Esophagus squamous epithelium (tissue), 5 donors: ENCODE results near the gene CEACAM8. TPM values are rescaled to one million over a fixed set of nuclear protein-coding genes. Genes with fewer than 3 reads are reported as not detected.

ENCODE experiments used
- DNase-seq: peaks from one replicate; lab custom pipeline; 2025; lab: John Stamatoyannopoulos, UW
- H3K27ac ChIP-seq, 4 donors: fragments of 200-600 bp; sonication (generic); one replicate each; pipeline ENCODE4 v1.5.1; 2016 to 2019; ENCODE audit warnings: mild to moderate bottlenecking in 1 of 4
- H3K27me3 ChIP-seq, 4 donors: fragments of 200-600 bp; sonication (generic); 1 replicate in 3 of 4; 2 replicates in 1 of 4; pipeline versions ENCODE4 v1.5.1 to v1.6.0; 2017 to 2021; ENCODE audit warnings: antibody characterized with exemption in 1 of 4
- H3K36me3 ChIP-seq, 3 donors: fragments of 200-600 bp; sonication (generic); one replicate each; pipeline ENCODE4 v1.5.1; 2016 to 2019
- H3K4me1 ChIP-seq, 3 donors: fragments of 200-600 bp; sonication (generic); one replicate each; pipeline ENCODE4 v1.5.1; 2017 to 2019
- H3K4me3 ChIP-seq, 4 donors: fragments of 200-600 bp; sonication (generic); 1 replicate in 3 of 4; 2 replicates in 1 of 4; pipeline ENCODE4 v1.5.1; 2016 to 2019; ENCODE audit warnings: mild to moderate bottlenecking in 2 of 4, moderate library complexity in 1 of 4
- H3K9me3 ChIP-seq, 3 donors: fragments of 200-600 bp; sonication (generic); one replicate each; pipeline ENCODE4 v1.5.1; 2016 to 2019
- POLR2A ChIP-seq, 4 donors: fragments of 450-650 bp; IDR thresholded peaks; one replicate each; pipeline ENCODE4 v1.6.1; 2017; ENCODE audit warnings: antibody characterized with exemption in 4 of 4, mild to moderate bottlenecking in 4 of 4, moderate library complexity in 3 of 4
- WGBS, 2 donors: methylation state at CpG; one replicate each; pipeline ENCODE4 v1.1.5; 2018; 5-methylcytosine and 5-hydroxymethylcytosine counted together
- intact Hi-C: fragments of 100-400 bp; cut with DNase I; formaldehyde crosslinking; loops from one replicate; pipeline ENCODE4 v1.15.0; 2022
- total RNA-seq, 4 donors: library from RNA; depleted of rRNA; stranded (reverse); fragments of >200 nt; gene quantifications; one replicate each; pipeline ENCODE4 v1.1.0, GENCODE V29; 2016
- TF ChIP-seq, protein P1 (sequence below), 6 experiments: fragments of 450-650 bp in 4 of 6; fragments of 200-600 bp in 2 of 6; sonication (generic) in 2 of 6; IDR thresholded peaks; one replicate each; pipeline ENCODE4 v1.5.1; 2016 to 2019; ENCODE audit warnings: antibody characterized with exemption in 6 of 6, mild to moderate bottlenecking in 4 of 6, moderate library complexity in 4 of 6
- donor health status: DM: yes; HTN: yes; CAD: no.

CEACAM8 gene
- total RNA-seq, 4 donors from 2014 or later = not detected

DNA sequence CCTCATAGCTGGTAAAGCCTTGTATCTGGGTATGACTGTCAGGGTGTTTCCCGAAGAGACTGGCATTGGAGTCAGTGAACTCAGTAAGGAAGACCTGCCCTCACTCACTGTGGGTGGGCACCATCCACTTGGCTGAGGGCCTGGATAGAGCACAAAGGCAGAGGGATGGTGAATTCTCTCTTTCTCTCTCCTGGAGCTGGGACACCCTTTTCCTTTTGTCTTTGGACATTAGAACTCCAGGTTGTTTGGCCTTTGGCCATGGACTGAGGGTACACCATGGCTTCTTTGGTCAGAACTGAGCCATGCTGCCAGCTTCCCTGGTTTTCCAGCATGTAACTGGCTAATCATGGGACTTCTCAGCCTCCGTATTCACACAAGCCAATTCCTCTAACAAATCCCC, 61.8 kb downstream of the CEACAM8 start:
- no peaks in the 10 kb centered on the region for H3K27me3 ChIP-seq
- H3K36me3 ChIP-seq = no peaks in the 10 kb centered on the region
- 74 to 75% methylated on average over 2 of the region's 2 CpGs for WGBS, 2 donors
- intact Hi-C loops = no loop called here
- no peak for TF ChIP-seq POLR2A (IDR thresholded peaks at IDR 0.05)
- TF ChIP-seq, protein P1, sequence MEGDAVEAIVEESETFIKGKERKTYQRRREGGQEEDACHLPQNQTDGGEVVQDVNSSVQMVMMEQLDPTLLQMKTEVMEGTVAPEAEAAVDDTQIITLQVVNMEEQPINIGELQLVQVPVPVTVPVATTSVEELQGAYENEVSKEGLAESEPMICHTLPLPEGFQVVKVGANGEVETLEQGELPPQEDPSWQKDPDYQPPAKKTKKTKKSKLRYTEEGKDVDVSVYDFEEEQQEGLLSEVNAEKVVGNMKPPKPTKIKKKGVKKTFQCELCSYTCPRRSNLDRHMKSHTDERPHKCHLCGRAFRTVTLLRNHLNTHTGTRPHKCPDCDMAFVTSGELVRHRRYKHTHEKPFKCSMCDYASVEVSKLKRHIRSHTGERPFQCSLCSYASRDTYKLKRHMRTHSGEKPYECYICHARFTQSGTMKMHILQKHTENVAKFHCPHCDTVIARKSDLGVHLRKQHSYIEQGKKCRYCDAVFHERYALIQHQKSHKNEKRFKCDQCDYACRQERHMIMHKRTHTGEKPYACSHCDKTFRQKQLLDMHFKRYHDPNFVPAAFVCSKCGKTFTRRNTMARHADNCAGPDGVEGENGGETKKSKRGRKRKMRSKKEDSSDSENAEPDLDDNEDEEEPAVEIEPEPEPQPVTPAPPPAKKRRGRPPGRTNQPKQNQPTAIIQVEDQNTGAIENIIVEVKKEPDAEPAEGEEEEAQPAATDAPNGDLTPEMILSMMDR (IDR thresholded peaks at IDR 0.05) = no peak
- no peak for DNase-seq
- no peaks in the 10 kb centered on the region for H3K9me3 ChIP-seq
- peaks cover 8 to 16% (median 11%) of the 10 kb centered on the region in 3 donors for H3K4me1 ChIP-seq
- no peak overlapping the region for H3K4me3 ChIP-seq
- no peak overlapping the region for H3K27ac ChIP-seq

DNA sequence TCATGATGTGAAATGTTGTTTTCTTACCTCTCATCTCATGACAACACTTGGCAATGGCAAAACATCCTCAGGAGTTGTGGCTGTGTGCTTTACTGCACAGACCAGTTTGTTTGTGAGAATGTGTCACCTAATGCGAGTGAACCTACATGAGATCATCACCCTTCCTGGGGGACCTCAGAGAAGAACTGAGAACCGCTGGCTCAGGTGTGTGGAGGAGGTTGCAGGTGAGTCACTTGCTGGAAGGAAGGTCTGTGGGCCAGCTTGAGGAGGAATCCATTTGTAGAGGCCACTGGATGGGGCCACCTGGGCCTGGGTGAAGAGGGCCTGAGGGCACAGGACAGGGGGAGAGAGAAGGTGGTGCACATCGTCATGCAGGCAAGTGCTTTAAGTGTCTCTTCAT, 63.4 kb downstream of the CEACAM8 start:
- no peak for DNase-seq
- TF ChIP-seq, protein P1 (IDR thresholded peaks at IDR 0.05) = no peak
- no peak for TF ChIP-seq POLR2A (IDR thresholded peaks at IDR 0.05)
- no peaks in the 10 kb centered on the region for H3K36me3 ChIP-seq
- no peak overlapping the region for H3K4me3 ChIP-seq
- H3K27ac ChIP-seq = no peak overlapping the region
- H3K27me3 ChIP-seq = no peaks in the 10 kb centered on the region
- H3K9me3 ChIP-seq = no peaks in the 10 kb centered on the region
- peaks cover 11 to 31% (median 11%) of the 10 kb centered on the region in 3 donors for H3K4me1 ChIP-seq
- 64 to 87% methylated on average over 3 of the region's 3 CpGs for WGBS, 2 donors
- intact Hi-C loops = no loop called here

Other genes with a start within 250 kb of the CEACAM8 start
- 1,000 to 10,000 TPM in 2 of 4 donors, 100 to 1,000 TPM in 2; 530 to 1,759 (median 921) TPM for gene CNFN, start 204.6 kb downstream of the CEACAM8 start, total RNA-seq
- gene LIPE, start 167.5 kb downstream of the CEACAM8 start, total RNA-seq = 10 to 100 TPM in 1 of 4 donors, 1 to 10 TPM in 3; 5.2 to 10.8 (median 7.9) TPM
- gene CXCL17, start 152.0 kb downstream of the CEACAM8 start, total RNA-seq = 10 to 100 TPM; 19.3 to 97.7 (median 33.8) TPM
- gene CEACAM1, start 66.4 kb downstream of the CEACAM8 start, total RNA-seq = 100 to 1,000 TPM in 1 of 4 donors, 10 to 100 TPM in 3; 34.7 to 135 (median 67.3) TPM
- not detected for gene PSG3, start 145.6 kb upstream of the CEACAM8 start, total RNA-seq
- gene PSG8, start 170.8 kb upstream of the CEACAM8 start, total RNA-seq = not detected